ENCODE results near the gene SLC17A1. TPM values are rescaled to one million over a fixed set of nuclear protein-coding genes. Genes with fewer than 3 reads are reported as not detected.

SLC17A1 gene
- total RNA-seq (not detected), polyA plus RNA-seq (not detected)
- long read RNA-seq, donor 1 = 0 reads
- long read RNA-seq, donor 2 = 0 reads

GRCh38 chr6:25831532-25832306, at the start of gene SLC17A1:
SLC17A1 (minus strand) TSS chr6:25832052; CDS start chr6:25830557, 1,495 bp downstream.
- H3K4me1 ChIP-seq (ENCODE audit: control insufficient read depth in 1 of 2, insufficient read depth in 2 of 2, low read length in 2 of 2) = peaks cover 0 to 6% of the 10 kb centered on the region in 2 donors
- intact Hi-C loops (cut with DNase I) = no loop called here
- no peaks in the 10 kb centered on the region for H3K36me3 ChIP-seq (ENCODE audit: control insufficient read depth in 1 of 2, insufficient read depth in 2 of 2, low read length in 1 of 2)
- ATAC-seq (ENCODE audit: low FRiP score) (no peak), DNase-seq (no peak)
- 62 to 69% methylated on average over 8 of the region's 8 CpGs for WGBS, 2 donors
- no peaks in the 10 kb centered on the region for H3K27me3 ChIP-seq (ENCODE audit: control insufficient read depth in 1 of 2, insufficient read depth in 2 of 2, low read length in 1 of 2)
- H3K9me3 ChIP-seq (ENCODE audit: control insufficient read depth, low read length) = no peaks in the 10 kb centered on the region
- no peak within 1 kb of the TSS for H3K27ac ChIP-seq (ENCODE audit: low read depth in 1 of 2, low read length in 2 of 2)
- no peak within 1 kb of the TSS for H3K4me3 ChIP-seq (ENCODE audit: low read length in 2 of 2)

DNA sequence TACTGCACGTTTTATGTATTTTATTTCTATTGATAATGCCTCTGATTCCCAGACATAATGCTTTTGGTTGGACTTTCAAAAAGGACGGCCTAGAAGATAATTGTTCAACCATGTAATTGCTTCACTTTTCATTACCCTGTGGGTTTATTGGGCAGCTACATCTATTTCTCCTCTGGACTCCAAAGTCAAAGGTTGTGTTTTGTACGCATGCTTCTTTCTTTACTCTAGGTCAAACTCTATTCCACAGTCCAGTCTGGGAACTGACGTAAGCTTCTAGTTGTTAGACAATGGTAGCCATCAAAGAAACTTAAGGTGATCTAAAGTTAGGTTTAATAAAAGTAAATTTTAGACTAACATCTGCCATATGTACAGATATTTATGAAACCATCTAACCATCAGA, 48.7 kb upstream of the SLC17A1 start:
- intact Hi-C loops (cut with DNase I) = loop anchor here in 1 of 2 donors (10.0 kb wide), 1 partner anchor 156 kb away; a partner anchor contains a TSS
- no peak for DNase-seq

GRCh38 chr6:25878721-25879322, 47.0 kb upstream of the SLC17A1 start:
- DNase-seq = no peak
- H3K4me3 ChIP-seq (ENCODE audit: low read length in 2 of 2) = no peak overlapping the region
- H3K27me3 ChIP-seq (ENCODE audit: control insufficient read depth in 1 of 2, insufficient read depth in 2 of 2, low read length in 1 of 2) = no peaks in the 10 kb centered on the region
- H3K9me3 ChIP-seq (ENCODE audit: control insufficient read depth, low read length) = no peaks in the 10 kb centered on the region
- WGBS, 2 donors = 97% methylated on average over 2 of the region's 2 CpGs
- no peak for ATAC-seq (ENCODE audit: low FRiP score)
- no peak overlapping the region for H3K27ac ChIP-seq (ENCODE audit: low read depth in 1 of 2, low read length in 2 of 2)
- intact Hi-C loops (cut with DNase I) = no loop called here
- no peaks in the 10 kb centered on the region for H3K36me3 ChIP-seq (ENCODE audit: control insufficient read depth in 1 of 2, insufficient read depth in 2 of 2, low read length in 1 of 2)
- no peaks in the 10 kb centered on the region for H3K4me1 ChIP-seq (ENCODE audit: control insufficient read depth in 1 of 2, insufficient read depth in 2 of 2, low read length in 2 of 2)

More for the DNA sequence above, 48.7 kb upstream of the SLC17A1 start:
- Histone ChIP-seq H3K27me3 (ENCODE audit: control insufficient read depth in 1 of 2, insufficient read depth in 2 of 2, low read length in 1 of 2) (no peaks in the 10 kb centered on the region), H3K36me3 (ENCODE audit: control insufficient read depth in 1 of 2, insufficient read depth in 2 of 2, low read length in 1 of 2) (no peaks in the 10 kb centered on the region), H3K4me1 (ENCODE audit: control insufficient read depth in 1 of 2, insufficient read depth in 2 of 2, low read length in 2 of 2) (no peaks in the 10 kb centered on the region), H3K27ac (ENCODE audit: low read depth in 1 of 2, low read length in 2 of 2) (no peak overlapping the region), H3K4me3 (ENCODE audit: low read length in 2 of 2) (no peak overlapping the region), H3K9me3 (ENCODE audit: control insufficient read depth, low read length) (no peaks in the 10 kb centered on the region)
- ATAC-seq (ENCODE audit: low FRiP score) = no peak
- 93 to 94% methylated on average over 4 of the region's 4 CpGs for WGBS, 2 donors

DNA sequence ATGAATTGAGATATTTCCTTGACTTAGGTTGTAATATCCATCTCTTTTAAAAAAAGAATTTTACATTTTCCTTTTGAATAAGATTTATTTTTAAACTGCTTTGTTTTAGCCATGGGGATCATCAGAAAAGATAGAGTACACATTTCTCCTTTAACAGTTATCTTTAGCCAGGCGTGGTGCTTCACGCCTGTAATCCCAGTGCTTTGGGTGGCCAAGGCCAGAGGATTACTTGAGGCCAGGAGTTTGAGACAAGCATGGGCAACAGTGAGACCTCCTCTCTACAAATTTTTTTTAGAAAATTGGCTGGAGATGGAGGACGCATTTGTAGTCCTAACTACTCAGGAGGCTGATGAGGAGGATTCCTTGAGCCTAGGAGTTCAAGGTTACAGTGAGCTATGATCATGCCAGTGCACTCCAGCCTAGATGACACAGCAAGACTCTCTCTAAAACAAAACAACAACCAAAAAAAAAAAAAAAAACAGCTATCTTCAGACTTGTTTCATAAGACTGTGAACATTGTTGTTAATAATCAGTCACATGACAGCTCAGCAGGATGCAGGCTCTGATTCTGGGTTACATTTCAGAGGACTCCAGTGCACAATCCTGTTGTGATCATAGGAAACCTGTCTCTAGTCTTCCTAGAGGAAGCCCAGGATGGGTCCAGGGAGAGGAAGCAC, 44.2 kb upstream of the SLC17A1 start:
- Histone ChIP-seq H3K36me3 (ENCODE audit: control insufficient read depth in 1 of 2, insufficient read depth in 2 of 2, low read length in 1 of 2) (no peaks in the 10 kb centered on the region), H3K27me3 (ENCODE audit: control insufficient read depth in 1 of 2, insufficient read depth in 2 of 2, low read length in 1 of 2) (no peaks in the 10 kb centered on the region), H3K27ac (ENCODE audit: low read depth in 1 of 2, low read length in 2 of 2) (no peak overlapping the region), H3K4me1 (ENCODE audit: control insufficient read depth in 1 of 2, insufficient read depth in 2 of 2, low read length in 2 of 2) (no peaks in the 10 kb centered on the region), H3K4me3 (ENCODE audit: low read length in 2 of 2) (no peak overlapping the region), H3K9me3 (ENCODE audit: control insufficient read depth, low read length) (no peaks in the 10 kb centered on the region)
- WGBS, 2 donors = 89 to 91% methylated on average over 3 of the region's 3 CpGs
- DNase-seq (no peak), ATAC-seq (ENCODE audit: low FRiP score) (no peak)
- intact Hi-C loops (cut with DNase I) = no loop called here

DNA sequence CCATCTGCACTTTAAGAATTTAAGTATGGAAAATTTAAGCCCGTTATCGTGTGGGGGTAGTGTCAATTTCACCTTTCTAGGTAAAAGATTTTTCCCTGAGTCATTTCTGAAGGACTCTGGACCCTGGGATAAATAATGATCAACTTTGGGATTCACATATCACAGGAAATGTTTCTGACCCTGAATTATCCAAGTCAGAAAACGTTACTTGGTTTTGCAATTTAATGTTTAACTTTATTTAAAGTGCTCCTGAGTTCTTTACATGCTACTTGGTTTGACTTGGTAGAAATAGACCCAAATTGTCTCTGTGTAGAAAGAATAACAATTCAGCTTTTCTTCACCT, 43.7 kb upstream of the SLC17A1 start:
- Histone ChIP-seq H3K27me3 (ENCODE audit: control insufficient read depth in 1 of 2, insufficient read depth in 2 of 2, low read length in 1 of 2) (no peaks in the 10 kb centered on the region), H3K4me1 (ENCODE audit: control insufficient read depth in 1 of 2, insufficient read depth in 2 of 2, low read length in 2 of 2) (no peaks in the 10 kb centered on the region), H3K27ac (ENCODE audit: low read depth in 1 of 2, low read length in 2 of 2) (no peak overlapping the region), H3K9me3 (ENCODE audit: control insufficient read depth, low read length) (no peaks in the 10 kb centered on the region), H3K36me3 (ENCODE audit: control insufficient read depth in 1 of 2, insufficient read depth in 2 of 2, low read length in 1 of 2) (no peaks in the 10 kb centered on the region), H3K4me3 (ENCODE audit: low read length in 2 of 2) (no peak overlapping the region)
- ATAC-seq (ENCODE audit: low FRiP score) (no peak), DNase-seq (no peak)
- intact Hi-C loops (cut with DNase I) = no loop called here
- WGBS, 2 donors = 83 to 86% methylated on average over 3 of the region's 3 CpGs

- no peak overlapping the region for H3K4me3 ChIP-seq (ENCODE audit: low read length in 2 of 2)
- ATAC-seq (ENCODE audit: low FRiP score) = no peak
- H3K4me1 ChIP-seq (ENCODE audit: control insufficient read depth in 1 of 2, insufficient read depth in 2 of 2, low read length in 2 of 2) = no peaks in the 10 kb centered on the region
- no peak for DNase-seq
- no peak overlapping the region for H3K27ac ChIP-seq (ENCODE audit: low read depth in 1 of 2, low read length in 2 of 2)
- intact Hi-C loops (cut with DNase I) = no loop called here
- 76 to 87% methylated on average over 3 of the region's 3 CpGs for WGBS, 2 donors
- no peaks in the 10 kb centered on the region for H3K36me3 ChIP-seq (ENCODE audit: control insufficient read depth in 1 of 2, insufficient read depth in 2 of 2, low read length in 1 of 2)
- H3K27me3 ChIP-seq (ENCODE audit: control insufficient read depth in 1 of 2, insufficient read depth in 2 of 2, low read length in 1 of 2) = no peaks in the 10 kb centered on the region
- H3K9me3 ChIP-seq (ENCODE audit: control insufficient read depth, low read length) = no peaks in the 10 kb centered on the region
Observed at GRCh38 chr6:25874822-25875562, 43.1 kb upstream of the SLC17A1 start.

- no peaks in the 10 kb centered on the region for H3K9me3 ChIP-seq (ENCODE audit: control insufficient read depth, low read length)
- ATAC-seq (ENCODE audit: low FRiP score) = no peak
- H3K4me1 ChIP-seq (ENCODE audit: control insufficient read depth in 1 of 2, insufficient read depth in 2 of 2, low read length in 2 of 2) = no peaks in the 10 kb centered on the region
- H3K27ac ChIP-seq (ENCODE audit: low read depth in 1 of 2, low read length in 2 of 2) = no peak within 1 kb of the TSS
- 71 to 84% methylated on average over 3 of the region's 3 CpGs for WGBS, 2 donors
- intact Hi-C loops (cut with DNase I) = no loop called here
- DNase-seq = no peak
- H3K27me3 ChIP-seq (ENCODE audit: control insufficient read depth in 1 of 2, insufficient read depth in 2 of 2, low read length in 1 of 2) = no peaks in the 10 kb centered on the region
- no peaks in the 10 kb centered on the region for H3K36me3 ChIP-seq (ENCODE audit: control insufficient read depth in 1 of 2, insufficient read depth in 2 of 2, low read length in 1 of 2)
- H3K4me3 ChIP-seq (ENCODE audit: low read length in 2 of 2) = no peak within 1 kb of the TSS
Observed at GRCh38 chr6:25874118-25874517, 42.3 kb upstream of the SLC17A1 start, which contains the start of gene SLC17A3. SLC17A3 (minus strand) TSS chr6:25874243; CDS start chr6:25868387, 5,856 bp downstream.

DNA sequence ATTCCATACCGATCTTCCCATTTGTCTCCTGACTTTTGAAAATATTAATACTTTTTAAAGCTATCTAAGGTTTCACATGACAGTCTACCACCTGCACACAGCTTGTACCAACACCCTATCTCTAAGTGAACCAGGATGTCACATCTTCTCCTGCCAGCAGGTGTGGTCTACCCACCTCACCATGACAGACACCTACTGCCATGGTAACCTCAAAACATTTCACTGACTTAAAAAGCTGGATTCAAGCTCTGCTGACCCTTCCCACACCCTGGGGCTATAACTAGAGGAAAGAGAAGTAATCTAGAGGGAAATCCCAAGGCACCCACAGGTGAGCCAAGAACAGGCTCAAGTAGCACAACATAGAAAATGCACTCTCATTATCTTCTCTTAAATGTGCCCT, 41.0 kb upstream of the SLC17A1 start:
- ATAC-seq (ENCODE audit: low FRiP score) (no peak), DNase-seq (no peak)
- Histone ChIP-seq H3K4me3 (ENCODE audit: low read length in 2 of 2) (no peak overlapping the region), H3K27me3 (ENCODE audit: control insufficient read depth in 1 of 2, insufficient read depth in 2 of 2, low read length in 1 of 2) (no peaks in the 10 kb centered on the region), H3K4me1 (ENCODE audit: control insufficient read depth in 1 of 2, insufficient read depth in 2 of 2, low read length in 2 of 2) (no peaks in the 10 kb centered on the region), H3K9me3 (ENCODE audit: control insufficient read depth, low read length) (no peaks in the 10 kb centered on the region), H3K27ac (ENCODE audit: low read depth in 1 of 2, low read length in 2 of 2) (no peak overlapping the region), H3K36me3 (ENCODE audit: control insufficient read depth in 1 of 2, insufficient read depth in 2 of 2, low read length in 1 of 2) (no peaks in the 10 kb centered on the region)
- WGBS, 2 donors = 98 to 100% methylated on average over 1 of the region's 1 CpG
- intact Hi-C loops (cut with DNase I) = no loop called here
